Central memory CD8-positive, alpha-beta T cell (primary cell): ENCODE data around the gene PEDS1.
"Not testable (repeated sequence)": the region's sequence is repeated elsewhere in the genome, so short reads cannot be mapped to it uniquely, and the experiment has no call there.

Source experiments
- ATAC-seq: fragments of 150-1000 bp; cut with Tn5 transposase; replicated peaks from 2 replicates; pipeline ENCODE4 v1.10.0; 2022; ENCODE audit warnings: mild to moderate bottlenecking, moderate FRiP score, moderate number of reproducible peaks; ENCODE audit not compliant: poor library complexity, severe bottlenecking; ENCODE audit errors: extremely low read depth
- DNase-seq, 2 donors: peaks; one replicate each; pipeline ENCODE4 v3.0.0; 2021; ENCODE audit warnings: low spot score in 2 of 2
- H3K27ac Mint-ChIP-seq: one replicate; pipeline ENCODE4 v1.8.0; 2022; ENCODE audit warnings: low read depth, mild to moderate bottlenecking, moderate library complexity, mixed read lengths
- H3K27me3 Mint-ChIP-seq: one replicate; pipeline ENCODE4 v1.8.0; 2022; ENCODE audit warnings: mixed read lengths
- H3K36me3 Mint-ChIP-seq: one replicate; pipeline ENCODE4 v1.8.0; 2022; ENCODE audit warnings: mild to moderate bottlenecking, moderate library complexity, mixed read lengths; ENCODE audit not compliant: insufficient read depth
- H3K4me1 Mint-ChIP-seq: one replicate; pipeline ENCODE4 v1.8.0; 2022; ENCODE audit warnings: mixed read lengths
- H3K4me3 Mint-ChIP-seq: one replicate; pipeline ENCODE4 v1.8.0; 2022; ENCODE audit warnings: mild to moderate bottlenecking, moderate library complexity, mixed read lengths
- H3K9me3 Mint-ChIP-seq: one replicate; pipeline ENCODE4 v1.8.0; 2022; ENCODE audit warnings: mixed read lengths

Gene PEDS1

GRCh38 chr20:50153500-50154377, at the start of gene PEDS1:
TSS of gene PEDS1 (minus strand) at chr20:50153723. CDS start at chr20:50153637, 86 bp downstream.
- peak; percentile 59 to 60 for DNase-seq
- Mint-ChIP-seq H3K4me3 (peak within 1 kb of the TSS; percentile 84), H3K36me3 (peaks cover 9% of the 10 kb centered on the region), H3K27ac (peak within 1 kb of the TSS; percentile 67), H3K4me1 (peaks cover 52% of the 10 kb centered on the region), H3K9me3 (no peaks in the 10 kb centered on the region), H3K27me3 (no peaks in the 10 kb centered on the region)
- peak; percentile 95 for ATAC-seq

GRCh38 chr20:50202677-50203076, 49.2 kb upstream of the PEDS1 start:
- H3K27ac Mint-ChIP-seq, result no peak overlapping the region

GRCh38 chr20:50201710-50202109, 48.2 kb upstream of the PEDS1 start:
- H3K27me3 Mint-ChIP-seq, H3K36me3 Mint-ChIP-seq, ATAC-seq, H3K9me3 Mint-ChIP-seq, DNase-seq, H3K4me3 Mint-ChIP-seq, H3K27ac Mint-ChIP-seq, H3K4me1 Mint-ChIP-seq: not testable (repeated sequence)

More at GRCh38 chr20:50202677-50203076, 49.2 kb upstream of the PEDS1 start:
- DNase-seq (no peak), ATAC-seq (no peak)
- H3K4me3 Mint-ChIP-seq, result no peak overlapping the region
- H3K4me1 Mint-ChIP-seq, result no peaks in the 10 kb centered on the region
- no peaks in the 10 kb centered on the region for H3K27me3 Mint-ChIP-seq
- H3K9me3 Mint-ChIP-seq, result peaks cover 8% of the 10 kb centered on the region
- no peaks in the 10 kb centered on the region for H3K36me3 Mint-ChIP-seq

DNA sequence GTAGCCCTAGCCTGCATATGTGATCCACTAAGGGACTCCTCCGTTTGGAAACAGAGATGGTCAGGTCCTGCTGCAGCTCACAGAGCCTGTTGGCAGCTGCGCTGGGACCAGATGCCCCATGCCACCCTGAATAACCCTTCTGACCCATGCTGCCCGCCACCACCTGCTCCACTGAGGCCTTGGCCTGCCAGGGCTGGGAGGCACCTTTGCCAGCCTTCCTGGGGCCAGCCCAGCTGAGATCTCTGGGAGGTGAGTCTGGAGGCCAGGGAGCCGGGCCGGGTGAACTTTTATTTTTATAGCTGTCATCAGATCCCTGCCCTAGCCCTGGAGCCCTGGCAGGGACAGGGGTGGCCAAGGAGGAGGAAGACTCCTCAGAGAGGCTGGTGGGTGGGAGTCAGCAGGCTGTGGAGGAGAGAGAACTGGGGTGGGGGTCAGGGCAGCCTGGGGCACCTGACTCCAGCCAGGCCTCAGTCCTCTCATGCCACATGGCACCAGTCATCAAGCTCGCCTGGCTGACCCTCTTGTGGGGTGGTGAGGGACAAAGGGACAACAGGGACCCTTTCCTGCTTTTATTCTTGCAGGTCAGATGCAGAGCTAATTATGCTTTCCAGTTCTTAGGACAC, 47.1 kb upstream of the PEDS1 start:
- ATAC-seq (no peak), DNase-seq (no peak)
- Mint-ChIP-seq H3K9me3 (peaks cover 8% of the 10 kb centered on the region), H3K4me1 (no peaks in the 10 kb centered on the region), H3K36me3 (no peaks in the 10 kb centered on the region), H3K27me3 (no peaks in the 10 kb centered on the region), H3K27ac (no peak overlapping the region), H3K4me3 (no peak overlapping the region)

DNA sequence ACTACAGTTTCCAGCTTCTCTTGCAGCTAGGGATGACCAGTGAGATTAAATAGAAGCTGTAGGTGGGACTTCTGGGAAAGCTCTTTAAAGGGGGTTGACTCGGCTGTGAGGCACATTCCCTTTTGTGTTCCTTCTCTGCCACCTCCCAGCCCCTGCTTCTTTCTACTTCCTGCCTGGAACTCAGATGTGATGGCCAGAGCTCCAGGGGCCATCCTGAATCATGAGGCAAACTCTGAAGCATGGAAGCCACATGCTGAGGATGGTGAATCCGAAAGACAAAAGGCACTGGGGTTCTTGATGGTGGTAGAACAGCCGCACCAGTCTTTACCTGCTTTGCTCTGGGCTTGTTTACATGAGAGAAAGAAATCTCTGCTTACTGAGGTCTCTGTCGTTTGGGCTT, 46.2 kb upstream of the PEDS1 start:
- DNase-seq, result no peak
- ATAC-seq, result no peak
- Mint-ChIP-seq H3K36me3 (peaks cover under 1% of the 10 kb centered on the region), H3K27me3 (no peaks in the 10 kb centered on the region), H3K4me1 (peaks cover 4% of the 10 kb centered on the region), H3K4me3 (no peak overlapping the region), H3K9me3 (peaks cover 8% of the 10 kb centered on the region), H3K27ac (no peak overlapping the region)

- Mint-ChIP-seq H3K4me3 (no peak overlapping the region), H3K27ac (peak overlapping the region; percentile 46), H3K27me3 (no peaks in the 10 kb centered on the region), H3K36me3 (peaks cover 4% of the 10 kb centered on the region), H3K9me3 (peaks cover under 1% of the 10 kb centered on the region), H3K4me1 (peaks cover 10% of the 10 kb centered on the region)
- DNase-seq (no peak), ATAC-seq (no peak)
Measured at GRCh38 chr20:50198716-50199115, 45.2 kb upstream of the PEDS1 start.

GRCh38 chr20:50198180-50198666, 44.7 kb upstream of the PEDS1 start:
- ATAC-seq, result no peak
- no peaks in the 10 kb centered on the region for H3K27me3 Mint-ChIP-seq
- H3K4me1 Mint-ChIP-seq, result peaks cover 15% of the 10 kb centered on the region
- H3K4me3 Mint-ChIP-seq, result no peak overlapping the region
- H3K36me3 Mint-ChIP-seq, result peaks cover 6% of the 10 kb centered on the region
- DNase-seq, result no peak
- H3K9me3 Mint-ChIP-seq, result no peaks in the 10 kb centered on the region
- peak overlapping the region; percentile 46 for H3K27ac Mint-ChIP-seq

DNA sequence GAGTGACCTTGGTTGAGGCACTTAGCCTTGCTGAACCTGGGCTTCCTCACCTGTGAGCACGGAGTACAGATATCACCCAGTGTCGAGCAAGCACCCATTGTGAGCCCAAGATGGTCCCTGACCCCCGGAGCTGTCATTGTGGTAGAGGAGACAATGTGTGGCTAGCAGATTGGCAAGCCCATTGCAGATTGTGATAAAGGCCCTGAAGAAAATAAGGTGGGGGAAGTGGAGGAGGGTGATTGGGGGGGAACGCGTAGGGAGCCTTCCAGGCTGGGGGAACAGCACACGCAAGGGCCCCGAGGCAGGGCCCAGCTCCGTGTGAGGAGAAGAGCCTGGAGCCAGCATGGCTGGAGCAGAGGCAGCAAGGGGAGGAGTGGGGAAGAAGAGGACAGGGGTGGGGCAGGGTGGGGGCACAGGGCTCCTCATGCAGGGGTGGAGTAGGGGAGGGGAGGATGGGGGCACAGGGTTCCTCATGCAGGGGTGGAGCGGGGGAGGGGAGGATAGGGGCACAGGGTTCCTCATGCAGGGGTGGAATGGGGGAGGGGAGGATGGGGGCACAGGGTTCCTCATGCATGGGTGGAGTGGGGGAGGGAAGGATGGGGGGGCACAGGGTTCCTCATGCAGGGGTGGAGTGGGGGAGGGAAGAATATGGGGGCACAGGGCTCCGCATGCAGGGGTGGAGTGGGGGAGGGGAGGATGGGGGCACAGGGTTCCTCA, 44.1 kb upstream of the PEDS1 start:
- H3K36me3 Mint-ChIP-seq, result peaks cover 9% of the 10 kb centered on the region
- peak overlapping the region; percentile 46 for H3K27ac Mint-ChIP-seq
- H3K27me3 Mint-ChIP-seq, result no peaks in the 10 kb centered on the region
- H3K4me3 Mint-ChIP-seq, result no peak overlapping the region
- no peaks in the 10 kb centered on the region for H3K9me3 Mint-ChIP-seq
- H3K4me1 Mint-ChIP-seq, result peaks cover 21% of the 10 kb centered on the region
- DNase-seq (no peak), ATAC-seq (no peak)

DNA sequence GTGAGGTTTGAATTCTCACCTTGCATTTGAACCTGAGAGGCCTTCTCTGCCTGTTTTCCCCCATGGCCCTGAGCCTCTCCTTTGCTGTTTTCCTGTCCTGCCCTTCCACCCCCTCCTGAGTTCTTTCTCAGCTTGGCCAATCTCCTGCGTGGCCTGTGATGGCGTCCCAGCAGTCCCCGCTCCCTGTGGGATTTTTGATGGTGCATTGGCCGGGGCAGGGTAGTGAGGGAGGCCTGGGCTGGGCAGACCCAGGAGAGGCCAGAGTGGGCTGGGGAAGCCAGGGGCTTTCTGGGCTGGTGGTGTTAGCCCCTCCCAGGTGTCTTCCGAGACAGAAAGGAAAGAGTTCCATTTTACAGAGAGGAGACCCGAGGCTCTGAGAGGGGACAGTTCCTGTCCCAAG, 43.4 kb upstream of the PEDS1 start:
- no peak for ATAC-seq
- H3K9me3 Mint-ChIP-seq, result no peaks in the 10 kb centered on the region
- no peak for DNase-seq
- no peak overlapping the region for H3K27ac Mint-ChIP-seq
- peaks cover 10% of the 10 kb centered on the region for H3K36me3 Mint-ChIP-seq
- no peak overlapping the region for H3K4me3 Mint-ChIP-seq
- peaks cover 26% of the 10 kb centered on the region for H3K4me1 Mint-ChIP-seq
- H3K27me3 Mint-ChIP-seq, result no peaks in the 10 kb centered on the region

- peaks cover 10% of the 10 kb centered on the region for H3K36me3 Mint-ChIP-seq
Measured at GRCh38 chr20:50196248-50196647, 42.7 kb upstream of the PEDS1 start.

DNA sequence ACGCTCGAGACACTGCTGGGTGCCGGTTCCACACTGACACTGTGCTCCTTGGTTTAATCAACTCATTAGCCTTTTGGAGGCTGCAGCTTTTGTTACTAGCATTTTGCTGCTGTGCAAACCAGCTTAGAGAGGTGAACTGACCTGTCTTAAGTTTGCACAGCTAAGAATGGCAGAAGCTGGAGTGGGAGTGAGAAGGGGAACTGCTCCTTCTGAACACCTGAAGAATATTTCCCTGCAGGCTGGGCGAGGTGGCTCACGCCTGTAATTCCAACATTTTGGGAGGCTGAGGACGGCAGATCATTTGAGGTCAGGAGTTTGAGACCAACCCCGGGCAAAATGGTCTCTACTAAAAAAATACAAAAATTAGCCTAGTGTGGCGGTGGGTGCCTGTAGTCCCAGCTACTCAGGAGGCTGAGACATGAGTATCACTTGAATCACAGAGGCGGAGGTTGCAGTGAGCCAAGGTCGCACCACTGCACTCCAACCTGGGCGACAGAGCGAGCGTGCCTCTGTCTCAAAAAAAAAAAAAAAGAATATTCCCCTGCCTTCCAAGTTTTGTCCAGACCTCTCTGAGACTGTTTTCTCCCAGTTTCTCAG, 42.1 kb upstream of the PEDS1 start:
- H3K4me1 Mint-ChIP-seq, result peaks cover 26% of the 10 kb centered on the region
- ATAC-seq, result no peak
- H3K27ac Mint-ChIP-seq, result peak overlapping the region; percentile 40
- H3K4me3 Mint-ChIP-seq, result no peak overlapping the region
- peaks cover 10% of the 10 kb centered on the region for H3K36me3 Mint-ChIP-seq
- H3K27me3 Mint-ChIP-seq, result no peaks in the 10 kb centered on the region
- DNase-seq, result no peak
- no peaks in the 10 kb centered on the region for H3K9me3 Mint-ChIP-seq

More at GRCh38 chr20:50196248-50196647, 42.7 kb upstream of the PEDS1 start:
- ATAC-seq (no peak), DNase-seq (no peak)
- H3K27me3 Mint-ChIP-seq, result no peaks in the 10 kb centered on the region
- H3K4me1 Mint-ChIP-seq, result peaks cover 26% of the 10 kb centered on the region
- H3K9me3 Mint-ChIP-seq, result no peaks in the 10 kb centered on the region
- H3K27ac Mint-ChIP-seq, result no peak overlapping the region
- H3K4me3 Mint-ChIP-seq, result no peak overlapping the region

- H3K27ac Mint-ChIP-seq, result peak overlapping the region; percentile 40
Measured at GRCh38 chr20:50194831-50195523, 41.5 kb upstream of the PEDS1 start.

More at GRCh38 chr20:50194831-50195523, 41.5 kb upstream of the PEDS1 start:
- DNase-seq (no peak), ATAC-seq (no peak)
- Mint-ChIP-seq H3K27me3 (no peaks in the 10 kb centered on the region), H3K4me3 (peak overlapping the region; percentile 36), H3K4me1 (peaks cover 26% of the 10 kb centered on the region), H3K36me3 (peaks cover 10% of the 10 kb centered on the region), H3K9me3 (no peaks in the 10 kb centered on the region)
